ENCODE measurements around the gene IGLL5. TPM values are rescaled to one million over a fixed set of nuclear protein-coding genes. Genes with fewer than 3 reads are reported as not detected.

Gene IGLL5
- polyA plus RNA-seq, 2 of the 4 experiments (the other 2 are of a cell fraction): not detected

DNA sequence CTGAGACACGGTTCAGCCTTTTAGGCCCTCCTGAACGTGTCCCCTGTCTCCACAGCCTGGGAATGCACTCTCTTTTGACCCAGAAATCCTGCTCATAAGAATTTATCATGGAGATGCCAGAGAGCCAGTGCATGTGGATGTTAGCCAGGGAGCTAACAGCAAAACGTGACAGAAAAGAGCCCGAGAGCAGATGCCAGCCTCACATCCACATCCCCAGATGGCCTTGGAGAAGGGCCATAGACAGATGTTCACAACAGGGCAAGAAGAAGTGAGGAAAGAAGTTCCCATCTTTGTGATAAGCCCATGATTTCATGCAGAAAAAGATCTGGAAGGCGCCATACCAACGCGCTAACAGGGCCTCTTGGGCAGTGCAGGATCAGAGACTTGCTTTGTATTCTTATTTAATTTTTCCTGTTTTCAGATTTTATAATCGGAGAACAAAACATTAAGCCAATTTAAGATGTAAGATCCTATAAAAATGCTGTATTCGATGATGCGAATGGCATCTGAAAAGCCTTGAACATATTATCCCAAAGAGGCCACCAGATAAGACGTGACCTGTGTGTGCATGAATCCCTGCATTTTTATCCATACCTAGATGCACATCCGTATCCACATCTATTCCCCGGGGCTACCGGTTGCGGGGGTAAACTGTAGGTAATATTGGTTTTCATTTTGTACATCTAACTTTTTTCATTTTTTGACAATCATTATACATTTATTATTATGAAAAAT is 48.7 kb downstream of the IGLL5 start:
- WGBS (ENCODE audit: missing lambda C conversion rate): 90% methylated on average over 13 of the region's 15 CpGs
- ChIA-PET POLR2A (no interaction called here), CTCF (interaction anchor here (0.8 kb wide), 1 partner anchor 18 kb away, joined by 3 read pairs; no protein-coding TSS in a partner anchor)
- no peak for DNase-seq (ENCODE audit: low read depth in 1 of 2, low spot score in 1 of 2)
- Histone ChIP-seq H3K9me3 (no peaks in the 10 kb centered on the region), H3K4me2 (no peak overlapping the region), H3K4me3 (no peak overlapping the region), H3K4me1 (peaks cover 6% of the 10 kb centered on the region; the same call in 1 of the 3 replicates), H3K27ac (peak overlapping the region in 1 of 2 experiments; percentile 39; a peak in 1 of 6 replicates)
- FAIRE-seq: no peak
- TF ChIP-seq, protein P1, sequence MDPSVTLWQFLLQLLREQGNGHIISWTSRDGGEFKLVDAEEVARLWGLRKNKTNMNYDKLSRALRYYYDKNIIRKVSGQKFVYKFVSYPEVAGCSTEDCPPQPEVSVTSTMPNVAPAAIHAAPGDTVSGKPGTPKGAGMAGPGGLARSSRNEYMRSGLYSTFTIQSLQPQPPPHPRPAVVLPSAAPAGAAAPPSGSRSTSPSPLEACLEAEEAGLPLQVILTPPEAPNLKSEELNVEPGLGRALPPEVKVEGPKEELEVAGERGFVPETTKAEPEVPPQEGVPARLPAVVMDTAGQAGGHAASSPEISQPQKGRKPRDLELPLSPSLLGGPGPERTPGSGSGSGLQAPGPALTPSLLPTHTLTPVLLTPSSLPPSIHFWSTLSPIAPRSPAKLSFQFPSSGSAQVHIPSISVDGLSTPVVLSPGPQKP (IDR thresholded peaks at IDR 0.05; ENCODE audit: low read depth, low read length): no peak
- TF ChIP-seq TFCP2L1 (CRISPR knock-in tag; IDR thresholded peaks at IDR 0.05) (no peak), HOXA7 (CRISPR knock-in tag; IDR thresholded peaks at IDR 0.05) (no peak), CHD4 (IDR thresholded peaks at IDR 0.05; ENCODE audit: borderline replicate concordance) (no peak), MAZ (IDR thresholded peaks at IDR 0.05; ENCODE audit: borderline replicate concordance, low read depth, low read length) (no peak), RFX5 (IDR thresholded peaks at IDR 0.05) (no peak), FOSL2 (IDR thresholded peaks at IDR 0.05) (no peak), FOSL2 (CRISPR knock-in tag; IDR thresholded peaks at IDR 0.05) (no peak), CBX8 (IDR thresholded peaks at IDR 0.05) (no peak), SREBF2 (IDR thresholded peaks at IDR 0.05) (no peak), NFE2L2 (conservative IDR thresholded peaks at IDR 0.05; ENCODE audit: low read length) (no peak), RARB (CRISPR knock-in tag; IDR thresholded peaks at IDR 0.05) (no peak), HOXB13 (CRISPR knock-in tag; IDR thresholded peaks at IDR 0.05; ENCODE audit: low read depth) (no peak)
- ATAC-seq: no peak

DNA sequence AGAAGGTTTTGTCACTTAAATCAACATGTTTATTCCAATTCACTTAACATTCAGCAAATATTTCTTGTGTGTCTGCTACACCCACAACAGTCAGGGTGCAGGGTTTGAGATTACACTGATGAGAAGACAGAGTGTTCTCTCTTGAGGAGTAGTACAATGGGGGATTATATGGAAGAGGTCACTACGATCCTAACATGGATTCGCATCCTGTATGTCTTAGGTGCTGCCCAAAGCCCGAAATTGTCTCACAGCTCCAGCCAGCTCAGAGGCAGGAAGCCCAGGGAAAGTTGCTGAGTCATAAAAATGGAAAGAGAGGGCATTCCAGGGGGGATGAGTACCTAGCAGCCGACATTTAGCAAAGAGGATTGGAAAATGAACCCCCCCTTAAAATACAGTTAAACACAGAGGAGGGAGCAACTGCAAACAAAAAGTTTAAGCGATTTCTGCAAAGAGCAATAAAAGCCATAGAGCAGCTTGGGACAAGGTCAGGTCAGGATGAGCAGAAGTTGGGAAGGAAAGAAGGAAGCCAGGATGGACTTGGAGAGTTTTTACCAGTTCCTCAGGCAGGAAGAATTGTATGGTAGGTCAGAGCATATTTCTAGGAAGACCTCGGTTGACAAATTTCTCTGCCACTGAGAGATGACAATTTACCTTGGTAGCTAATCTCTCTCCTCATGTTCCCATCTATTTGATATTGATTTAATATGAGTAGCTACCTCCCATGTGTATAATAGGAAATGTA is 49.5 kb downstream of the IGLL5 start:
- DNase-seq (ENCODE audit: low read depth in 1 of 2, low spot score in 1 of 2) (no peak), ATAC-seq (no peak), FAIRE-seq (no peak)
- Histone ChIP-seq H3K9me3 (no peaks in the 10 kb centered on the region), H3K27ac (peak overlapping the region in 1 of 2 experiments; percentile 39; a peak in 1 of 6 replicates), H3K4me3 (no peak overlapping the region), H3K4me2 (no peak overlapping the region), H3K4me1 (peaks cover 6% of the 10 kb centered on the region; the same call in 1 of the 3 replicates)
- ChIA-PET CTCF (interaction anchor here (0.9 to 2.1 kb wide), 2 partner anchors 18 to 191 kb away, joined by 3 to 4 read pairs; no protein-coding TSS in a partner anchor), POLR2A (no interaction called here)
- peak; percentile 63 for TF ChIP-seq MAFK (IDR thresholded peaks at IDR 0.05; ENCODE audit: partially characterized antibody)
- no peak for TF ChIP-seq JUNB (IDR thresholded peaks at IDR 0.05)
- TF ChIP-seq, protein P2, sequence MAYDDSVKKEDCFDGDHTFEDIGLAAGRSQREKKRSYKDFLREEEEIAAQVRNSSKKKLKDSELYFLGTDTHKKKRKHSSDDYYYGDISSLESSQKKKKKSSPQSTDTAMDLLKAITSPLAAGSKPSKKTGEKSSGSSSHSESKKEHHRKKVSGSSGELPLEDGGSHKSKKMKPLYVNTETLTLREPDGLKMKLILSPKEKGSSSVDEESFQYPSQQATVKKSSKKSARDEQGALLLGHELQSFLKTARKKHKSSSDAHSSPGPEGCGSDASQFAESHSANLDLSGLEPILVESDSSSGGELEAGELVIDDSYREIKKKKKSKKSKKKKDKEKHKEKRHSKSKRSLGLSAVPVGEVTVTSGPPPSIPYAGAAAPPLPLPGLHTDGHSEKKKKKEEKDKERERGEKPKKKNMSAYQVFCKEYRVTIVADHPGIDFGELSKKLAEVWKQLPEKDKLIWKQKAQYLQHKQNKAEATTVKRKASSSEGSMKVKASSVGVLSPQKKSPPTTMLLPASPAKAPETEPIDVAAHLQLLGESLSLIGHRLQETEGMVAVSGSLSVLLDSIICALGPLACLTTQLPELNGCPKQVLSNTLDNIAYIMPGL (CRISPR knock-in tag; IDR thresholded peaks at IDR 0.05; ENCODE audit: borderline replicate concordance): no peak
- no peak for TF ChIP-seq HOXB13 (CRISPR knock-in tag; IDR thresholded peaks at IDR 0.05; ENCODE audit: low read depth)
- no peak for TF ChIP-seq BHLHE40 (IDR thresholded peaks at IDR 0.05; ENCODE audit: low read depth, low read length)
- no peak for TF ChIP-seq RARB (CRISPR knock-in tag; IDR thresholded peaks at IDR 0.05)
- WGBS (ENCODE audit: missing lambda C conversion rate): 69% methylated on average over 6 of the region's 6 CpGs

DNA sequence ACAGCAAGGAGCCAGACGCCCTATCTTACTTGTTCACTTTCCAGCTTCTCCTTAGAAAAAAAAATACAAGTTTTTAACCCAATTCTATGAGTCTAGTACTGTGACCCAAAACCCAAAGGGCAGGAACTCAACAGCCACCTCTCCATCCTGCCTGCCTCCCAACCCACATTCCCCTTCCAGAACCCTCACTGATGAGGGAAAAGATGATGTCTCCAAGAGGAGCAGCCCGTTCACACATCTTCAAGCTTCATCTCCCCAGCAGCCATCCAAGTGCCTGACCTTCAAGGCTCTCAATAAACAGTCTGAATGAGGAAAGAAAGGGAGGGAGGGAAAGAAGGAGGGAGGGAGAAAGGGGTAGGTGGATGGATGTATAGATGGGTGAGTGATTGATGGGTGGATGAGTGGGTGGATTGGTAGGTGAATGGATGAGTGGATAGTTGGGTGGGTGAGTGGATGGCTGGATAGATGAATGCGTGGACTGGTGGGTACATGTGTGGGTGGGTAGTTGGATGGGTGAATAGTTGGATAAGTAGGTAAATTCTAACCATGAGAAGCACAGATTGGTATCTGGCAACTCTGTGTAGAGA is 50.4 kb downstream of the IGLL5 start:
- FAIRE-seq (no peak), DNase-seq (ENCODE audit: low read depth in 1 of 2, low spot score in 1 of 2) (no peak), ATAC-seq (no peak)
- ChIA-PET CTCF (interaction anchor here (0.9 to 2.1 kb wide), 2 partner anchors 17 to 190 kb away, joined by 3 to 4 read pairs; no protein-coding TSS in a partner anchor), POLR2A (no interaction called here)
- H3K27ac ChIP-seq: no peak overlapping the region
- TF ChIP-seq GATA3 (IDR thresholded peaks at IDR 0.05; ENCODE audit: borderline replicate concordance): no peak
- TF ChIP-seq MAFK (IDR thresholded peaks at IDR 0.05; ENCODE audit: partially characterized antibody): no peak
- TF ChIP-seq HOXB13 (CRISPR knock-in tag; IDR thresholded peaks at IDR 0.05; ENCODE audit: low read depth): no peak
- no peak for TF ChIP-seq BHLHE40 (IDR thresholded peaks at IDR 0.05; ENCODE audit: low read depth, low read length)
- TF ChIP-seq EHF (CRISPR knock-in tag; IDR thresholded peaks at IDR 0.05): no peak
- no peak for TF ChIP-seq ZNF302 (CRISPR knock-in tag; IDR thresholded peaks at IDR 0.05)
- 89% methylated on average over 3 of the region's 3 CpGs for WGBS (ENCODE audit: missing lambda C conversion rate)
- H3K4me2 ChIP-seq: no peak overlapping the region
- no peak overlapping the region for H3K4me3 ChIP-seq
- H3K4me1 ChIP-seq: peaks cover 6% of the 10 kb centered on the region; the same call in 1 of the 3 replicates
- H3K9me3 ChIP-seq: no peaks in the 10 kb centered on the region

Measured in A549 (cell line).